CD14-positive monocyte (primary cell): ENCODE data around the gene PUM1. TPM values are rescaled to one million over a fixed set of nuclear protein-coding genes. Genes with fewer than 3 reads are reported as not detected.

Source experiments
- DNase-seq, 3 donors: peaks; one replicate each; pipeline ENCODE4 v3.0.0-alpha.2; 2011 to 2022
- H2AFZ ChIP-seq: 2 replicates; pipeline ENCODE4 v1.6.0; 2012; ENCODE audit warnings: mild to moderate bottlenecking, low read depth, low read length, inconsistent platforms; ENCODE audit not compliant: insufficient read depth, poor library complexity, severe bottlenecking
- H3K27ac ChIP-seq, 2 donors: 1 replicate in 1 of 2; 2 replicates in 1 of 2; pipeline ENCODE4 v1.5.1; 2012 to 2013; ENCODE audit warnings: low read length in 2 of 2, control low read depth in 1 of 2, inconsistent platforms in 1 of 2, low read depth in 1 of 2, mild to moderate bottlenecking in 1 of 2
- H3K27me3 ChIP-seq, 2 donors: one replicate each; pipeline versions ENCODE4 v1.6.0 to v1.6.1; 2011 to 2013; ENCODE audit warnings: low read length in 2 of 2; ENCODE audit not compliant: control insufficient read depth in 2 of 2, insufficient read depth in 2 of 2
- H3K36me3 ChIP-seq, 2 donors: replicated peaks in 1 of 2; 1 replicate in 1 of 2; 2 replicates in 1 of 2; pipeline versions ENCODE4 v1.5.1 to v1.6.1; 2012 to 2013; ENCODE audit warnings: low read length in 2 of 2, control low read depth in 1 of 2, inconsistent platforms in 1 of 2, mild to moderate bottlenecking in 1 of 2; ENCODE audit not compliant: insufficient read depth in 2 of 2, control insufficient read depth in 1 of 2
- H3K4me1 ChIP-seq, 2 donors: 1 replicate in 1 of 2; 2 replicates in 1 of 2; pipeline versions ENCODE4 v1.5.1 to v1.6.1; 2012 to 2013; ENCODE audit warnings: low read length in 2 of 2, control low read depth in 1 of 2, inconsistent platforms in 1 of 2, mild to moderate bottlenecking in 1 of 2, moderate library complexity in 1 of 2; ENCODE audit not compliant: insufficient read depth in 2 of 2, control insufficient read depth in 1 of 2
- H3K4me2 ChIP-seq: replicated peaks from 2 replicates; pipeline ENCODE3; 2012; ENCODE audit warnings: low read length, moderate library complexity, mild to moderate bottlenecking; ENCODE audit not compliant: poor library complexity, severe bottlenecking; ENCODE audit errors: extremely low read depth
- H3K4me3 ChIP-seq, 3 experiments: fragments of 200-600 bp in 1 of 3; sonication (generic) in 1 of 3; replicated peaks in 1 of 3; 1 replicate in 2 of 3; 2 replicates in 1 of 3; pipeline ENCODE4 v1.5.1; 2011 to 2013; ENCODE audit warnings: low read length in 3 of 3, mild to moderate bottlenecking in 3 of 3, control low read depth in 2 of 3, low read depth in 2 of 3, inconsistent platforms in 1 of 3, moderate library complexity in 1 of 3
- H3K79me2 ChIP-seq: 2 replicates; pipeline ENCODE4 v1.6.0; 2012; ENCODE audit warnings: mild to moderate bottlenecking, control low read depth, inconsistent platforms, low read length, moderate library complexity; ENCODE audit not compliant: insufficient read depth
- H3K9ac ChIP-seq: 2 replicates; pipeline ENCODE4 v1.6.0; 2017; ENCODE audit warnings: low read length, mild to moderate bottlenecking; ENCODE audit not compliant: insufficient read depth, poor library complexity, severe bottlenecking
- H3K9me3 ChIP-seq, 2 donors: replicated peaks in 1 of 2; 1 replicate in 1 of 2; 2 replicates in 1 of 2; pipeline versions ENCODE4 v1.5.1 to v1.6.1; 2012 to 2013; ENCODE audit warnings: low read length in 2 of 2, control low read depth in 1 of 2; ENCODE audit not compliant: control insufficient read depth in 1 of 2, insufficient read depth in 1 of 2
- H4K20me1 ChIP-seq: 2 replicates; pipeline ENCODE4 v1.6.0; 2012; ENCODE audit warnings: mild to moderate bottlenecking, low read length, control low read depth, moderate library complexity; ENCODE audit not compliant: insufficient read depth
- H3K27ac Mint-ChIP-seq, 7 donors: one replicate each; pipeline ENCODE4 v1.8.0; 2020; ENCODE audit warnings: mild to moderate bottlenecking in 7 of 7, mixed read lengths in 7 of 7, moderate library complexity in 6 of 7, inconsistent platforms in 2 of 7
- H3K27me3 Mint-ChIP-seq, 3 donors: one replicate each; pipeline ENCODE4 v1.8.0; 2021 to 2022; ENCODE audit warnings: low read depth in 3 of 3, mild to moderate bottlenecking in 3 of 3, mixed read lengths in 3 of 3, moderate library complexity in 3 of 3, inconsistent platforms in 1 of 3
- H3K36me3 Mint-ChIP-seq, 2 donors: one replicate each; pipeline ENCODE4 v1.8.0; 2020; ENCODE audit warnings: mixed read lengths in 2 of 2, inconsistent platforms in 1 of 2, mild to moderate bottlenecking in 1 of 2
- H3K4me1 Mint-ChIP-seq: one replicate; pipeline ENCODE4 v1.8.0; 2020; ENCODE audit warnings: mild to moderate bottlenecking, mixed read lengths
- H3K4me3 Mint-ChIP-seq, 2 donors: one replicate each; pipeline ENCODE4 v1.8.0; 2020; ENCODE audit warnings: mild to moderate bottlenecking in 2 of 2, mixed read lengths in 2 of 2, moderate library complexity in 1 of 2
- H3K9me3 Mint-ChIP-seq, 7 donors: one replicate each; pipeline ENCODE4 v1.8.0; 2020 to 2022; ENCODE audit warnings: mixed read lengths in 7 of 7, mild to moderate bottlenecking in 6 of 7, moderate library complexity in 6 of 7, inconsistent platforms in 2 of 7
- WGBS: methylation state at CpG from one replicate; pipeline ENCODE4 v1.1.5; 2013; ENCODE audit warnings: missing lambda C conversion rate; ENCODE audit not compliant: insufficient coverage; 5-methylcytosine and 5-hydroxymethylcytosine counted together
- intact Hi-C, 2 donors: fragments of 100-400 bp; cut with micrococcal nuclease; formaldehyde crosslinking; loops; one replicate each; pipeline versions ENCODE4 v1.15.0 to v1.15.1; 2023
- polyA plus RNA-seq, 3 donors: library from polyadenylated mRNA; depleted of rRNA in 1 of 3; unstranded in 2 of 3; stranded (reverse) in 1 of 3; fragments of 300-500 nt in 2 of 3; fragments of >200 nt in 1 of 3; fragmentation: Illumina TruSeq in 2 of 3; gene quantifications; 1 replicate in 2 of 3; 2 replicates in 1 of 3; pipeline ENCODE4 v1.2.3, GENCODE V29; 2012 to 2021
- TF ChIP-seq, protein P1 (sequence below): fragments of 200-600 bp; IDR thresholded peaks from one replicate; pipeline ENCODE4 v1.8.0; 2022; ENCODE audit warnings: antibody characterized with exemption, mild to moderate bottlenecking

PUM1 gene
- polyA plus RNA-seq, 3 donors = 55.0 to 86.1 (median 62.4) TPM

GRCh38 chr1:30902593-30903290 lies 162.8 kb downstream of the PUM1 start:
- DNase-seq = no peak
- TF ChIP-seq, protein P1, sequence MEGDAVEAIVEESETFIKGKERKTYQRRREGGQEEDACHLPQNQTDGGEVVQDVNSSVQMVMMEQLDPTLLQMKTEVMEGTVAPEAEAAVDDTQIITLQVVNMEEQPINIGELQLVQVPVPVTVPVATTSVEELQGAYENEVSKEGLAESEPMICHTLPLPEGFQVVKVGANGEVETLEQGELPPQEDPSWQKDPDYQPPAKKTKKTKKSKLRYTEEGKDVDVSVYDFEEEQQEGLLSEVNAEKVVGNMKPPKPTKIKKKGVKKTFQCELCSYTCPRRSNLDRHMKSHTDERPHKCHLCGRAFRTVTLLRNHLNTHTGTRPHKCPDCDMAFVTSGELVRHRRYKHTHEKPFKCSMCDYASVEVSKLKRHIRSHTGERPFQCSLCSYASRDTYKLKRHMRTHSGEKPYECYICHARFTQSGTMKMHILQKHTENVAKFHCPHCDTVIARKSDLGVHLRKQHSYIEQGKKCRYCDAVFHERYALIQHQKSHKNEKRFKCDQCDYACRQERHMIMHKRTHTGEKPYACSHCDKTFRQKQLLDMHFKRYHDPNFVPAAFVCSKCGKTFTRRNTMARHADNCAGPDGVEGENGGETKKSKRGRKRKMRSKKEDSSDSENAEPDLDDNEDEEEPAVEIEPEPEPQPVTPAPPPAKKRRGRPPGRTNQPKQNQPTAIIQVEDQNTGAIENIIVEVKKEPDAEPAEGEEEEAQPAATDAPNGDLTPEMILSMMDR = no peak
- H3K4me3 ChIP-seq = no peak overlapping the region
- H3K27ac ChIP-seq = no peak overlapping the region
- 76% methylated on average over 9 of the region's 9 CpGs for WGBS
- no peaks in the 10 kb centered on the region for H3K79me2 ChIP-seq
- H3K9me3 Mint-ChIP-seq = peaks cover 0 to 8% (median 6%) of the 10 kb centered on the region in 7 donors
- intact Hi-C loops = no loop called here
- H3K4me1 ChIP-seq = peaks cover 4 to 8% of the 10 kb centered on the region in 2 donors
- H3K27me3 Mint-ChIP-seq = peaks cover 49 to 77% (median 58%) of the 10 kb centered on the region in 3 donors
- peaks cover 7% of the 10 kb centered on the region in 2 donors for H3K36me3 Mint-ChIP-seq
- H3K4me2 ChIP-seq = no peak overlapping the region
- no peak overlapping the region for H3K9ac ChIP-seq
- H2AFZ ChIP-seq = no peak overlapping the region
- peaks cover 7% of the 10 kb centered on the region for H4K20me1 ChIP-seq
- H3K4me3 Mint-ChIP-seq = no peak overlapping the region
- no peaks in the 10 kb centered on the region for H3K36me3 ChIP-seq
- H3K9me3 ChIP-seq = peaks cover 0 to 3% of the 10 kb centered on the region in 2 donors
- no peak overlapping the region for H3K27ac Mint-ChIP-seq
- H3K27me3 ChIP-seq = peaks cover 11 to 56% of the 10 kb centered on the region in 2 donors
- H3K4me1 Mint-ChIP-seq = peaks cover 14% of the 10 kb centered on the region

DNA sequence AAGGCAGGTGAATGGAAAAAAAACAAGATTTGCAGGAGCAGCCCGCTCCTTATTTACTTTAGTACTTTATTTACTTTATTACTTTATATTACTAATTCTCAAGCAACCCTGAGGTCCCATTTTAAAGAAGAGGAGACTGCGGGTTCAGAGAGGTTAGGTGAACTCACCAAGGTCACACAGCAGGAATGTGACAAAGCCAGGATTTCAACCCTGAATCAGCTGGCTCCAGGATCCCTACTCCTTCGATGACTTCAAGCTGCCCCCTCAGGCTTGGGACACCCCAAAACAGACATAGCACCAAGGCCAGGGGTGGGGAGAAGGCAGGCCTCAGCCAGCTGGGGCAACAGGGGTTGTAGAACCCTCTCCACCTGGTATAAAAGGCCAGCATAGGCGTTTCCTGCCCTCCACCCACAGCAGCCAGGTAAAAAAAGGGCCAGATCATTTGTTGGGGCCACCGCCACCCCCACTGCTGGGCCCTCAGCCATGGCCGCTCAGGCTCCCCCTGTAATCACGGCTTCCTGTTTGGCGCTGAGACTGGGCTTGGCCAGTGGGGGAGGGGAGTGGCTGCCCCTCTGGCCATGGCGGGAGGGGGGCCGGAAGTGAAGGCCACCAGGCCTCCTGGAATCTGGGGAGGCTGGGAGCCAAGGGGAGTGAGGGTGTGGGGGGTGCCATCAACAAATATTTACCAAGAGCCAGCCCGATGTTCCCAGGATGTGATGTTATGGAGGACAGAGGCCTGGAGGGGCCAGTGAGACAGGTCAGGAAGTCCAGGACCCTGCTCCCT lies 163.5 kb downstream of the PUM1 start:
- peaks cover 0 to 3% of the 10 kb centered on the region in 2 donors for H3K9me3 ChIP-seq
- no peaks in the 10 kb centered on the region for H3K79me2 ChIP-seq
- no peak overlapping the region for H3K4me3 Mint-ChIP-seq
- H3K36me3 Mint-ChIP-seq = no peaks in the 10 kb centered on the region
- H3K4me2 ChIP-seq = no peak overlapping the region
- WGBS = 53% methylated on average over 3 of the region's 11 CpGs
- H3K36me3 ChIP-seq = no peaks in the 10 kb centered on the region
- H2AFZ ChIP-seq = no peak overlapping the region
- H3K4me1 Mint-ChIP-seq = peaks cover 8% of the 10 kb centered on the region
- TF ChIP-seq, protein P1 = no peak
- peaks cover 0 to 3% (median 0%) of the 10 kb centered on the region in 7 donors for H3K9me3 Mint-ChIP-seq
- H4K20me1 ChIP-seq = no peaks in the 10 kb centered on the region
- H3K27ac Mint-ChIP-seq = no peak overlapping the region
- peaks cover 41 to 72% (median 53%) of the 10 kb centered on the region in 3 donors for H3K27me3 Mint-ChIP-seq
- no peak for DNase-seq
- H3K4me3 ChIP-seq = no peak overlapping the region
- H3K27ac ChIP-seq = no peak overlapping the region
- H3K27me3 ChIP-seq = peaks cover 3 to 53% of the 10 kb centered on the region in 2 donors
- intact Hi-C loops = loop anchor here in 1 of 2 donors (2.0 kb wide), 1 partner anchor 71 kb away; no protein-coding TSS in a partner anchor
- no peak overlapping the region for H3K9ac ChIP-seq
- peaks cover 0 to 5% of the 10 kb centered on the region in 2 donors for H3K4me1 ChIP-seq
